Adrenal gland (tissue), 5 donors: ENCODE results near the gene PLAGL1.

Experiments used
- POLR2A ChIP-seq, 2 donors: fragments of 450-650 bp; IDR thresholded peaks; one replicate each; pipeline ENCODE4 v1.6.1; 2017; ENCODE audit warnings: antibody characterized with exemption in 2 of 2, mild to moderate bottlenecking in 2 of 2, moderate library complexity in 1 of 2
- TF ChIP-seq, protein P1 (sequence below), 6 experiments: fragments of 450-650 bp in 4 of 6; fragments of 200-600 bp in 2 of 6; sonication (generic) in 1 of 6; IDR thresholded peaks; 1 replicate in 5 of 6; 2 replicates in 1 of 6; pipeline versions ENCODE4 v1.5.1 to v1.8.0; 2016 to 2021; ENCODE audit warnings: antibody characterized with exemption in 6 of 6, mild to moderate bottlenecking in 2 of 6, moderate library complexity in 1 of 6
- donor health status: DM: no; HTN: no; CAD: no.

DNA sequence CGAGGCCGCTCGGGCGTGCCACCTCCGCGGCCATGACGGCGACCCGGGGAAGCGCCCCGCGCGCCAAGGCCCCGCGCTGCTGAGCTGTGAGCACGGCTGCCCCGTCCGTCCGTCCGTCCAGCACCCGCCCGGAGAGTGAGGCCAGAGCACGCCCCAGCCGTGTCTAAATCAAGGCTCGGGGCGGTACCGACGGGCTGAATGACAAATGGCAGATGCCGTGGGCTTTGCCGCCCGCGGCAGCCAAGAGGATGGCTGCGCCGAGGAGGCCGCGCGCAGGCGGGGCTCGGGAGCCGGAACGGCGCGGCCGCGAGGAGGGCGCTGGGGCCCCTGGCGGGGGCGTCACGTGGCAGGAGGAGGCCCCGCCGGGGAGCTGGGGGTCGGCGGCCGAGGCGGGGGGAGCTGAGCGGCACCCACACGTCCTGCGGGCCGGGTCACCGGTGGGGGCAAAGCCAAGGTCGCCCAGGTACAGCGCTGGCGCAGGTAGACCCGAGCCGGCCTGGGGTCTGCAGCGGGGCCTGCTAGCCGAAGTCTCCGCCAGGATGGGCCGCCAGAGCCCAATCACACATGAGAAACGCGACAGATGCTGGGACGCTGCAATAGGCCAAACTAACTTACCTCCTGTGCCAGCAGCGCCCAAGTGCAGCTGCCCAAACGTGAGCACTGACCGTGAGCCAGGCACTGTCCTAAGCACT lies at the start of gene PLAGL1:
- TF ChIP-seq POLR2A (IDR thresholded peaks at IDR 0.05): peak; percentile 69 to 92
- TF ChIP-seq, protein P1, sequence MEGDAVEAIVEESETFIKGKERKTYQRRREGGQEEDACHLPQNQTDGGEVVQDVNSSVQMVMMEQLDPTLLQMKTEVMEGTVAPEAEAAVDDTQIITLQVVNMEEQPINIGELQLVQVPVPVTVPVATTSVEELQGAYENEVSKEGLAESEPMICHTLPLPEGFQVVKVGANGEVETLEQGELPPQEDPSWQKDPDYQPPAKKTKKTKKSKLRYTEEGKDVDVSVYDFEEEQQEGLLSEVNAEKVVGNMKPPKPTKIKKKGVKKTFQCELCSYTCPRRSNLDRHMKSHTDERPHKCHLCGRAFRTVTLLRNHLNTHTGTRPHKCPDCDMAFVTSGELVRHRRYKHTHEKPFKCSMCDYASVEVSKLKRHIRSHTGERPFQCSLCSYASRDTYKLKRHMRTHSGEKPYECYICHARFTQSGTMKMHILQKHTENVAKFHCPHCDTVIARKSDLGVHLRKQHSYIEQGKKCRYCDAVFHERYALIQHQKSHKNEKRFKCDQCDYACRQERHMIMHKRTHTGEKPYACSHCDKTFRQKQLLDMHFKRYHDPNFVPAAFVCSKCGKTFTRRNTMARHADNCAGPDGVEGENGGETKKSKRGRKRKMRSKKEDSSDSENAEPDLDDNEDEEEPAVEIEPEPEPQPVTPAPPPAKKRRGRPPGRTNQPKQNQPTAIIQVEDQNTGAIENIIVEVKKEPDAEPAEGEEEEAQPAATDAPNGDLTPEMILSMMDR (IDR thresholded peaks at IDR 0.05): no peak
